Measurements from ENCODE around the gene USP3. TPM values are rescaled to one million over a fixed set of nuclear protein-coding genes. Genes with fewer than 3 reads are reported as not detected.

USP3 gene
- polyA plus RNA-seq, 1 of the 3 experiments (the other 2 are of a cell fraction): 9.3 TPM

DNA sequence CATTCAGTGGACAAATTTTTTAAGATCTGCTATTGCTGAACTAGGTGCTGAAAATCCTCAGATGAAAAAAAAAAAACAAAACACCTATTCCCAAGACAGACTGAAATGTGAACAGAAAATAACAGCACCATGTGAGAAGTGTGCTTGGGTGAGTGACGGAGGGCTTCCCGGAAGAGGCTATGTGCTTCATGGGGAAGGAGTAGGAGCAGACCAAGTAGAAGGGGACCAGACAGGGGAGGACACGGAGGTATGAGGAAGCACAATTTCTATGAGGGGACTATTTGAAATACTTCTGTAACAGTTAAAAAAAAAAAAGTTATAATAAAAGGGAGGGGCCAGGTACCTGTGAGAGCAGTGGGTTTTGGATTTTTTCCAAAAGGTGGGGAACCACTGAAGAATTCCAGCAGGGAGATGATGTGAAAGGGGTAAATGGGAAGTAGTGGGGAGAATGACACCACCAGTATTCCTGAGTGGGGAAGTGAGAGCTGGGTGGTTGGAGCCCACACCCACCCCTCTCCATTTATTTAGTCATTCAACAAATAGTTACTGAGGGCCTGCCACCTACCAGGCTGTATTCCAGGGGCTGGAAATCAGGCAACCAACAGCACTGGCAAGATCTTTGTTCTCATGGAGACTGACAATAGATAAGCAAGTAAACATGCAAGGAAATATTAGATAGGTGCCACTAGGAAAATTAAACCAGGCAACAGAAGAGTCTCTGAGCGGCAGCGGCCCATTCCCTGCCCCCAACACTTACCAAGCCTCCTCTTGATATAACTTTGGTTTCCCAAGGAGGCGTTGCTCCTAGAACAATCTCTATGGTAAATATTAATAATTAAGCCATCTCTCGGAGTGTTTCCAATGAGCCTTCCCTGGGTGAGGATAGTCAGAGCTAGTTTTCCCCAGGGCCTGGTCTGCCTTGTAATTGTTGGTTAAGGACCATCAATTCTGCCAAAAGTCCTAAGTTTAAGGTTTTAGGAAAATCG lies 3.8 kb upstream of the USP3 start:
- no peak overlapping the region for H3K27ac ChIP-seq (ENCODE audit: low read depth in 2 of 2, low read length in 1 of 2)
- H3K9ac ChIP-seq: no peak overlapping the region
- TF ChIP-seq GABPA (IDR thresholded peaks at IDR 0.05; ENCODE audit: low read depth) (no peak), TEAD4 (IDR thresholded peaks at IDR 0.05; ENCODE audit: borderline replicate concordance, insufficient read depth) (no peak), ELF1 (IDR thresholded peaks at IDR 0.05) (no peak), EP300 (IDR thresholded peaks at IDR 0.05; ENCODE audit: borderline replicate concordance in 1 of 2, low read depth in 1 of 2, low read length in 1 of 2) (no peak), FOXM1 (IDR thresholded peaks at IDR 0.05; ENCODE audit: low read depth) (no peak), RCOR1 (IDR thresholded peaks at IDR 0.05; ENCODE audit: low read length) (no peak), MXI1 (IDR thresholded peaks at IDR 0.05; ENCODE audit: low read depth, low read length) (no peak), RFX5 (IDR thresholded peaks at IDR 0.05; ENCODE audit: low read length) (no peak), NFIC (IDR thresholded peaks at IDR 0.05; ENCODE audit: borderline replicate concordance) (no peak), TAF1 (IDR thresholded peaks at IDR 0.05; ENCODE audit: borderline replicate concordance, low read depth, low read length) (no peak), POLR2AphosphoS5 (IDR thresholded peaks at IDR 0.05; ENCODE audit: low read depth, low read length) (no peak), YY1 (IDR thresholded peaks at IDR 0.05; ENCODE audit: low read depth) (no peak), GATA2 (CRISPR knock-in tag; IDR thresholded peaks at IDR 0.05) (no peak)
- TF ChIP-seq, protein P1, sequence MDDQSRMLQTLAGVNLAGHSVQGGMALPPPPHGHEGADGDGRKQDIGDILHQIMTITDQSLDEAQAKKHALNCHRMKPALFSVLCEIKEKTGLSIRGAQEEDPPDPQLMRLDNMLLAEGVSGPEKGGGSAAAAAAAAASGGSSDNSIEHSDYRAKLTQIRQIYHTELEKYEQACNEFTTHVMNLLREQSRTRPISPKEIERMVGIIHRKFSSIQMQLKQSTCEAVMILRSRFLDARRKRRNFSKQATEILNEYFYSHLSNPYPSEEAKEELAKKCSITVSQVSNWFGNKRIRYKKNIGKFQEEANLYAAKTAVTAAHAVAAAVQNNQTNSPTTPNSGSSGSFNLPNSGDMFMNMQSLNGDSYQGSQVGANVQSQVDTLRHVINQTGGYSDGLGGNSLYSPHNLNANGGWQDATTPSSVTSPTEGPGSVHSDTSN (IDR thresholded peaks at IDR 0.05): no peak
- TF ChIP-seq, protein P2, sequence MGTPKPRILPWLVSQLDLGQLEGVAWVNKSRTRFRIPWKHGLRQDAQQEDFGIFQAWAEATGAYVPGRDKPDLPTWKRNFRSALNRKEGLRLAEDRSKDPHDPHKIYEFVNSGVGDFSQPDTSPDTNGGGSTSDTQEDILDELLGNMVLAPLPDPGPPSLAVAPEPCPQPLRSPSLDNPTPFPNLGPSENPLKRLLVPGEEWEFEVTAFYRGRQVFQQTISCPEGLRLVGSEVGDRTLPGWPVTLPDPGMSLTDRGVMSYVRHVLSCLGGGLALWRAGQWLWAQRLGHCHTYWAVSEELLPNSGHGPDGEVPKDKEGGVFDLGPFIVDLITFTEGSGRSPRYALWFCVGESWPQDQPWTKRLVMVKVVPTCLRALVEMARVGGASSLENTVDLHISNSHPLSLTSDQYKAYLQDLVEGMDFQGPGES (IDR thresholded peaks at IDR 0.05; ENCODE audit: low read depth, low read length): no peak
- TF ChIP-seq, protein P3, sequence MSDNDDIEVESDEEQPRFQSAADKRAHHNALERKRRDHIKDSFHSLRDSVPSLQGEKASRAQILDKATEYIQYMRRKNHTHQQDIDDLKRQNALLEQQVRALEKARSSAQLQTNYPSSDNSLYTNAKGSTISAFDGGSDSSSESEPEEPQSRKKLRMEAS (IDR thresholded peaks at IDR 0.05; ENCODE audit: low read depth): no peak
- TF ChIP-seq, protein P4, sequence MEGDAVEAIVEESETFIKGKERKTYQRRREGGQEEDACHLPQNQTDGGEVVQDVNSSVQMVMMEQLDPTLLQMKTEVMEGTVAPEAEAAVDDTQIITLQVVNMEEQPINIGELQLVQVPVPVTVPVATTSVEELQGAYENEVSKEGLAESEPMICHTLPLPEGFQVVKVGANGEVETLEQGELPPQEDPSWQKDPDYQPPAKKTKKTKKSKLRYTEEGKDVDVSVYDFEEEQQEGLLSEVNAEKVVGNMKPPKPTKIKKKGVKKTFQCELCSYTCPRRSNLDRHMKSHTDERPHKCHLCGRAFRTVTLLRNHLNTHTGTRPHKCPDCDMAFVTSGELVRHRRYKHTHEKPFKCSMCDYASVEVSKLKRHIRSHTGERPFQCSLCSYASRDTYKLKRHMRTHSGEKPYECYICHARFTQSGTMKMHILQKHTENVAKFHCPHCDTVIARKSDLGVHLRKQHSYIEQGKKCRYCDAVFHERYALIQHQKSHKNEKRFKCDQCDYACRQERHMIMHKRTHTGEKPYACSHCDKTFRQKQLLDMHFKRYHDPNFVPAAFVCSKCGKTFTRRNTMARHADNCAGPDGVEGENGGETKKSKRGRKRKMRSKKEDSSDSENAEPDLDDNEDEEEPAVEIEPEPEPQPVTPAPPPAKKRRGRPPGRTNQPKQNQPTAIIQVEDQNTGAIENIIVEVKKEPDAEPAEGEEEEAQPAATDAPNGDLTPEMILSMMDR (IDR thresholded peaks at IDR 0.05): no peak
- TF ChIP-seq, protein P5, sequence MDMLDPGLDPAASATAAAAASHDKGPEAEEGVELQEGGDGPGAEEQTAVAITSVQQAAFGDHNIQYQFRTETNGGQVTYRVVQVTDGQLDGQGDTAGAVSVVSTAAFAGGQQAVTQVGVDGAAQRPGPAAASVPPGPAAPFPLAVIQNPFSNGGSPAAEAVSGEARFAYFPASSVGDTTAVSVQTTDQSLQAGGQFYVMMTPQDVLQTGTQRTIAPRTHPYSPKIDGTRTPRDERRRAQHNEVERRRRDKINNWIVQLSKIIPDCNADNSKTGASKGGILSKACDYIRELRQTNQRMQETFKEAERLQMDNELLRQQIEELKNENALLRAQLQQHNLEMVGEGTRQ (IDR thresholded peaks at IDR 0.05; ENCODE audit: borderline replicate concordance, low read depth, low read length): no peak
- TF ChIP-seq, protein P6, sequence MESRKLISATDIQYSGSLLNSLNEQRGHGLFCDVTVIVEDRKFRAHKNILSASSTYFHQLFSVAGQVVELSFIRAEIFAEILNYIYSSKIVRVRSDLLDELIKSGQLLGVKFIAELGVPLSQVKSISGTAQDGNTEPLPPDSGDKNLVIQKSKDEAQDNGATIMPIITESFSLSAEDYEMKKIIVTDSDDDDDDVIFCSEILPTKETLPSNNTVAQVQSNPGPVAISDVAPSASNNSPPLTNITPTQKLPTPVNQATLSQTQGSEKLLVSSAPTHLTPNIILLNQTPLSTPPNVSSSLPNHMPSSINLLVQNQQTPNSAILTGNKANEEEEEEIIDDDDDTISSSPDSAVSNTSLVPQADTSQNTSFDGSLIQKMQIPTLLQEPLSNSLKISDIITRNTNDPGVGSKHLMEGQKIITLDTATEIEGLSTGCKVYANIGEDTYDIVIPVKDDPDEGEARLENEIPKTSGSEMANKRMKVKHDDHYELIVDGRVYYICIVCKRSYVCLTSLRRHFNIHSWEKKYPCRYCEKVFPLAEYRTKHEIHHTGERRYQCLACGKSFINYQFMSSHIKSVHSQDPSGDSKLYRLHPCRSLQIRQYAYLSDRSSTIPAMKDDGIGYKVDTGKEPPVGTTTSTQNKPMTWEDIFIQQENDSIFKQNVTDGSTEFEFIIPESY (IDR thresholded peaks at IDR 0.05; ENCODE audit: borderline replicate concordance, low read depth): no peak
- ChIA-PET CTCF (interaction anchor here (1.1 kb wide), 1 partner anchor 11 kb away, joined by 4 read pairs; no protein-coding TSS in a partner anchor), POLR2A (no interaction called here)
- H4K20me1 ChIP-seq (ENCODE audit: insufficient read depth): no peaks in the 10 kb centered on the region
- no peaks in the 10 kb centered on the region for H3K9me2 ChIP-seq
- no peaks in the 10 kb centered on the region for H3K36me3 ChIP-seq (replicated peaks in 1 of 2; ENCODE audit: control insufficient read depth in 1 of 2, insufficient read depth in 2 of 2, low read length in 1 of 2)
- H3K4me2 ChIP-seq: no peak overlapping the region
- H2AFZ ChIP-seq (ENCODE audit: low read depth): no peak overlapping the region
- H3K27me3 ChIP-seq (ENCODE audit: insufficient read depth): no peaks in the 10 kb centered on the region
- DNase-seq: no peak
- peaks cover 4 to 13% of the 10 kb centered on the region in 2 experiments; a peak in 3 of 4 replicates for H3K4me1 ChIP-seq (ENCODE audit: control insufficient read depth in 1 of 2, insufficient read depth in 2 of 2, low read depth in 1 of 2, low read length in 1 of 2)
- WGBS (ENCODE audit: low lambda C conversion rate): 72% methylated on average over 8 of the region's 8 CpGs
- H3F3A ChIP-seq (replicated peaks; ENCODE audit: insufficient read depth): peaks cover 9% of the 10 kb centered on the region
- no peaks in the 10 kb centered on the region for H3K9me3 ChIP-seq
- peaks cover 5% of the 10 kb centered on the region for H3K79me2 ChIP-seq (ENCODE audit: insufficient read depth)
- H3K4me3 ChIP-seq (ENCODE audit: low read depth in 2 of 2, low read length in 1 of 2): no peak overlapping the region

Measured in SK-N-SH (cell line).